ENCODE measurements around the gene DMXL1.

- no peak for TF ChIP-seq POLR2AphosphoS5 (IDR thresholded peaks at IDR 0.05; ENCODE audit: low read depth, low read length)
- no peak for TF ChIP-seq REST (IDR thresholded peaks at IDR 0.05; ENCODE audit: insufficient read depth in 1 of 2, low read depth in 2 of 2, low read length in 2 of 2)
- TF ChIP-seq TAF1 (IDR thresholded peaks at IDR 0.05; ENCODE audit: borderline replicate concordance, insufficient read depth, low read length): no peak
These were observed 22.6 kb upstream of the DMXL1 start for GRCh38 chr5:119048246-119048645.

Measured in PFSK-1 (cell line).